HFF-Myc (cell line): ENCODE measurements around the gene PRM1.

ENCODE experiments used
- DNase-seq: peaks from one replicate; pipeline ENCODE4 v3.0.0-alpha.2; 2011; ENCODE audit warnings: low read depth; ENCODE audit errors: extremely low read depth
- H3K4me3 ChIP-seq: replicated peaks from 2 replicates; pipeline ENCODE4 v1.5.1; 2011; ENCODE audit warnings: low read depth, mild to moderate bottlenecking, control low read depth, low read length
- TF ChIP-seq, protein P1 (sequence below): IDR thresholded peaks from 2 replicates; pipeline ENCODE4 v1.5.1; 2012; ENCODE audit warnings: mild to moderate bottlenecking, low read depth, low read length, control low read depth; ENCODE audit errors: missing control alignments

PRM1 gene

DNA sequence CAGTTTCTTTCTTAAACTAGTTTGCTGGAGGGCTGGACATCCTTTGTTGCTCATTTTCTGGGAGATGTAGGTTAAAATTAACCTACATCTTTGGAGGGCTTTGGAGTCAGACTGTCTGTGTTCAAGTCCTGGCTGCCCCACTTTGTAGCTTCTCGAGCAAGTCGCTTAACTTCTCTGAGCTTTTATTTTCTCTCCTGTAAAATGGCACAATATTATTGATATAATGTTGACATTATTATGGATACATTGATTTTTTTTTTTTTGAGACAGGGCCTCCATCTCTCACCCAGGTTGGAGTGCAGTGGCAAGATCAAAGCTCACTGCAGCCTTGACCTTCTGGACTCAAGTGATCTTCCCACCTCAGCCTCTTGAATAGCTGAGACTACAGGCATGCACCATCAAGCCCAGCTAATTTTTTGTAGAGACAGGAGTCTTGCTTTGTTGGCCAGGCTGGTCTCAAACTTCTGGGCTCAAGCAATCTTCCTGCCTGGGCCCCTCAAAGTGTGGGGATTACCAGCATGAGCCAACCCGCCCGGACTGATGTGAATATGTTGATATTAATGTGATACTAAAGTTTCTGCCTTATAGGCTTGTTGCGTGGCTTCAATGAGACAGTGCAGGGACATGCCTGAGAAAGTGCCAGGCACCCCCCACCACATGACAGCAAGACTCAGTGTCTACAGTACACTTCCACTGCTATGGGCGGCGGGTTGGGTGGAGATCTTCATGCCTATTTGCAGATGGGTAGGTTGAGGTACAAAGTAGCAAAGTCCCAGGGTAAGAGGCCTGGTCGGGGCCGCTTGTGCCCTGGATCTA, 32.6 kb upstream of the PRM1 start:
- TF ChIP-seq, protein P1, sequence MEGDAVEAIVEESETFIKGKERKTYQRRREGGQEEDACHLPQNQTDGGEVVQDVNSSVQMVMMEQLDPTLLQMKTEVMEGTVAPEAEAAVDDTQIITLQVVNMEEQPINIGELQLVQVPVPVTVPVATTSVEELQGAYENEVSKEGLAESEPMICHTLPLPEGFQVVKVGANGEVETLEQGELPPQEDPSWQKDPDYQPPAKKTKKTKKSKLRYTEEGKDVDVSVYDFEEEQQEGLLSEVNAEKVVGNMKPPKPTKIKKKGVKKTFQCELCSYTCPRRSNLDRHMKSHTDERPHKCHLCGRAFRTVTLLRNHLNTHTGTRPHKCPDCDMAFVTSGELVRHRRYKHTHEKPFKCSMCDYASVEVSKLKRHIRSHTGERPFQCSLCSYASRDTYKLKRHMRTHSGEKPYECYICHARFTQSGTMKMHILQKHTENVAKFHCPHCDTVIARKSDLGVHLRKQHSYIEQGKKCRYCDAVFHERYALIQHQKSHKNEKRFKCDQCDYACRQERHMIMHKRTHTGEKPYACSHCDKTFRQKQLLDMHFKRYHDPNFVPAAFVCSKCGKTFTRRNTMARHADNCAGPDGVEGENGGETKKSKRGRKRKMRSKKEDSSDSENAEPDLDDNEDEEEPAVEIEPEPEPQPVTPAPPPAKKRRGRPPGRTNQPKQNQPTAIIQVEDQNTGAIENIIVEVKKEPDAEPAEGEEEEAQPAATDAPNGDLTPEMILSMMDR: no peak
- no peak overlapping the region for H3K4me3 ChIP-seq
- no peak for DNase-seq

DNA sequence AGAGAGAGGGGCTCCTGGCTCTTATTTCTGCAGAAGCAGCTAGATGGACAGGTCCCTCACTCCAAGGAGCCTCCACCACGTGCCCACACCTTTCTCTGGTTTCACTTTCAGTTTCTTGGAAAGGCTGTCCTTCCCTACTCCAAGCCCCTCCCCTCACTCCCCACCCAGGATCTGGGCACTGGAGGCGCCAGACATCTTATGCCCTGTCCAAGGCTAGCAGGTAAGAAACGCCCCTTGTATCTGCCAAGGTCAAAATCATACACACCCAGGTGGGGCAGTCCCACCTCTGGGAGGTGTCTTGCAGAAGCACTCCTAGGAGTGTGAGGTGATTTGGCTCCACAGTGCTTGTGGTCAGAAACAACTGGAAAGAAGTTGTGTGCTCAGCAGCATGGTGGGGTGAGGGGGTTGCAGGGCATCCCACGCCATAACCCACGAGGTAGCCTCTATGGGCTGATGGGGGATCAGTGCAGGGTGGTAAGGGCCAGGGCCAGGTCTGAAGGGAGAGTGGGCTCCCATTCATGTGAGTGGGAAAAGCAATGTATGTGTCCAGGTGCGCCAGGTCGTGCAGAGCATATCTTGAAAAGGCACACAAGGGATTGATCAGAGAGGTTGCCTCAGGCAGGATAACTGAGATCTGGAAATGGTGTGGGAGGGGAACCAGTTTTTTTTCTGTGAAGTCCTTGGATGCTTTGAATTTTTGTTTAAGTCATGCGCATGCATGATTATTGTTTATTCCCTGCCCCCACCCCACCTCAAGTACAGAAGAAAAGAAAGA, 31.8 kb upstream of the PRM1 start:
- no peak for DNase-seq
- no peak overlapping the region for H3K4me3 ChIP-seq
- TF ChIP-seq, protein P1: no peak

DNA sequence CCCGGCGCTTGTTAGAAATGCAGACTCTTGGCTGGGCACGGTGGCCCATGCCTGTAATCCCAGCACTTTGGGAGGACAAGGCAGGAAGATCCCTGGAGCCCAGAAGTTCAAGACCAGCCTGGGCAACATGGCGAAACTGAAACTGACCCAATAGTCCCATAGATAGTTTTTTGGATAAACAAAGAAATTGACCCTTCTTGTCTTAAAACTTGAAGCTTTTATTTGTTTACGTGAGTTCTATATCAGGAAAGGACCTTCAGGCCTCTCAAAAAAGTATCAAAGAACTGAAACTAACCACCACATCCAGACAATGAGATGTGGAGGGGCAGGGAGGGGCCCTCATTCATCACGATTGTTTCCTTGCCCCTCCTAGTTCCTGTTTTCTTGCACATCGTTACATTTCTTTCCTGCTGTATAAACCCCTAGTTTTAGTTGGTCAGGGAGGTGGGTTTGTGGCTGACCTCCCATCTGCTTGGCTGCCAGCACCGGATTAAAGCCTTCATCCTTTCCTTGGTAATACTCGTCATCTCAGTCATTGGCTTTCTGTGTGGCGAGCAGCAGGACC, 29.9 kb upstream of the PRM1 start:
- TF ChIP-seq, protein P1: no peak
- H3K4me3 ChIP-seq: no peak overlapping the region
- no peak for DNase-seq

DNA sequence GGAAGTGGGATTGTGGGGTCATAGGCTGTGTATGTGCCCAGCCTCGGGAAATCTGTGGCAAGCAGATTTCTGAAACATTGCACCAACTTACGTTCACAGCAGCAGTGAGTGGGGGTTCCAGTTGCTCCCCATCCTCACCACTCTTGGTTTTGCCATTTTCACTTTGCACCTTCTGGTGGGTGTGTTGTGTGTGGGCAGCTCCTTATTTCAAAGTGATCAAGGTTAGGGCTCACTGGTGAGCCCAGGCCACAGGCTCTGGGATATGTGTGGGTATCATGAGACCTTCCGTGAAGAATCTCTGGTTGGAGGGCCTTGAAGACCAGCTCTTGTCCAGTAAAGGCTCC, 29.5 kb upstream of the PRM1 start:
- H3K4me3 ChIP-seq: no peak overlapping the region
- TF ChIP-seq, protein P1: no peak
- DNase-seq: no peak

DNA sequence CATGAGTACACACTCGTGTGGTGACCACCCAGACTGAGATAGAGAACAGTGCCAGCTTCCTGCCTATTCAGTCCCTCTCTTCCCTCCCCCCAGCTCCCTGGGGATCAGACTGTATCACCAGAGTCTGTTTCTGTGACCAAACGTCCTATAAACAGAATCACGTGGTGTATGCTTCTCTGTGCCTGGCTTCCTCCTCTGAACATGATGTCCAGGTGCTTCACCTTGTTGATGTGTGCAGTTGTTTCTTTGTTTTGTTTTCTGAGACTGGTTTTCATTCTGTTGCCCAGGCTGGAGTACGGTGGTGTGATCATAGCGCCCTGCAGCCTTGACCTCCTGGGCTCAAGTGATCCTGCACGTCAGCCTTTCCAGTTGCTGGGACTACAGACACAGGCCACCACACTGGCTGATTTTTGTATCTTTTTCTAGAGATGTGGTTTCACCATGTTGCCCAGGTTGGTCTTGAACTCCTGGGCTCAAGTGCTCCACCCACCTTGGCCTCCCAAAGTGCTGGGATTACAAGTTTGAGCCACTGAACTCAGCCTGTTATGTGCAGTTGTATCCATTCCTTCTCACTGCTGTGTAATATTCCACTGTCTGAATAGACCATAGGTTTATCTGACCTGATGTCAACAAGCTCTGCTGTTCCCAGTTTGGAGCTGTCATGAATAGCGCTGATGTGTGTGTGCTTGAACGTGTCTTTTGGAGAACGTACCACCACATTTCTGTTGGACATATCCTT, 28.9 kb upstream of the PRM1 start:
- no peak overlapping the region for H3K4me3 ChIP-seq
- no peak for DNase-seq
- TF ChIP-seq, protein P1: no peak

DNA sequence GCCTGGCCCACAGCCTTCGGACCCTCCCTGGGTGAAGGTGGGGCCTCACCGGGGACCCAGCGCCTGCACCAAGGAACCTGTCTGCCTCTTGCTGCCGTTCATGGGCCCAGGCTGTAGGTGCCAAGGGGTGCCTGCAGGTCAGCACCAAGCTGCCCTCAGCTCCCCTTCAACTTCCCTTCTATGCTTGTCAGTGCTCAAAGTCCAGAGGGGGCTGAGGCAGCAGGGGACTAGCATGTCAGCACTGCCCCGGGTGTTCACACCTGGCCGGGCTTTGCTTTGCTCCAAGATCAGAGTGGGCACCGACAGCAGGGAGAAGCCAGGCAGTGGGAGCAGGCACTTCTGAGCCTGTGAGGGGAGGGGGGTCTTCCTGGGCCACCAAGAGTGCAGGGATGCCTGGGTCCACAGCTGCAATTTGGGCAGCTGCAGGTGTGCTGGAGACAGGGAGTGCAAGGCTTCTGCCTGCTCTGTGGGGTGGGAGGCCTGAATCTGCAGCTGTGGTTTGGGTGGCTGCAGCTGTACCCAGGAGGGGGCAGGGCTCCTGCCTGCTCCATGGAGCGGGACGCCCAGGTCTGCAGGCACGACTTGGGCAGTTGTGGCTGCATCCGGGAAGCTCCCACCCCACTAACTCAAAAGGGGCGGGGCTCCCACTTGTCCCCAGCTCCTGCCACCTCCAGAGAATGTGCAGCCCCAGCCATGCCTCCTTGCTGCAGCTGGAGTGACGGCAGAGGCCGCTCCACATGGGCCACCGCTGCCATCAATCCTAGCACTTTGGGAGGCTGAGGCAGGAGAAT, 27.6 kb upstream of the PRM1 start:
- no peak overlapping the region for H3K4me3 ChIP-seq
- TF ChIP-seq, protein P1: no peak
- no peak for DNase-seq
